ENCODE measurements around the gene KCNH2.

Gene KCNH2

GRCh38 chr7:151001546-151001945 lies 23.4 kb upstream of the KCNH2 start:
- ChIA-PET POLR2A (ENCODE audit: low non-redundant PET) (no interaction called here), CTCF (no interaction called here)
- H3K27ac ChIP-seq, result no peak overlapping the region
- no peak for TF ChIP-seq CTCF (conservative IDR thresholded peaks at IDR 0.05; ENCODE audit: low read depth)
- DNase-seq (ENCODE audit: low spot score), result no peak

- H3K27ac ChIP-seq, result no peak overlapping the region
- ChIA-PET CTCF (no interaction called here), POLR2A (ENCODE audit: low non-redundant PET) (no interaction called here)
- TF ChIP-seq CTCF (conservative IDR thresholded peaks at IDR 0.05; ENCODE audit: low read depth), result no peak
- no peak for DNase-seq (ENCODE audit: low spot score)
Observed at GRCh38 chr7:151000897-151001495, 22.9 kb upstream of the KCNH2 start.

GRCh38 chr7:150999497-151000230 lies 21.5 kb upstream of the KCNH2 start:
- no peak overlapping the region for H3K27ac ChIP-seq
- ChIA-PET POLR2A (ENCODE audit: low non-redundant PET) (no interaction called here), CTCF (interaction anchor here (0.6 kb wide), 1 partner anchor 82 kb away, joined by 3 read pairs; no protein-coding TSS in a partner anchor)
- no peak for DNase-seq (ENCODE audit: low spot score)
- no peak for TF ChIP-seq CTCF (conservative IDR thresholded peaks at IDR 0.05; ENCODE audit: low read depth)

GRCh38 chr7:150999001-150999400 lies 20.9 kb upstream of the KCNH2 start:
- no peak overlapping the region for H3K27ac ChIP-seq
- ChIA-PET POLR2A (ENCODE audit: low non-redundant PET) (no interaction called here), CTCF (interaction anchor here (0.6 kb wide), 1 partner anchor 81 kb away, joined by 3 read pairs; no protein-coding TSS in a partner anchor)
- no peak for TF ChIP-seq CTCF (conservative IDR thresholded peaks at IDR 0.05; ENCODE audit: low read depth)
- DNase-seq (ENCODE audit: low spot score), result no peak

- no peak for DNase-seq (ENCODE audit: low spot score)
- no peak for TF ChIP-seq CTCF (conservative IDR thresholded peaks at IDR 0.05; ENCODE audit: low read depth)
- ChIA-PET POLR2A (ENCODE audit: low non-redundant PET) (no interaction called here), CTCF (no interaction called here)
- no peak overlapping the region for H3K27ac ChIP-seq
Observed at GRCh38 chr7:150998341-150998740, 20.2 kb upstream of the KCNH2 start.

- no peak overlapping the region for H3K27ac ChIP-seq
- ChIA-PET POLR2A (ENCODE audit: low non-redundant PET) (no interaction called here), CTCF (no interaction called here)
- DNase-seq (ENCODE audit: low spot score), result no peak
- no peak for TF ChIP-seq CTCF (conservative IDR thresholded peaks at IDR 0.05; ENCODE audit: low read depth)
Observed at GRCh38 chr7:150997817-150998216, 19.7 kb upstream of the KCNH2 start.
